K562 (cell line): ENCODE results near the gene LRMDA. TPM values are rescaled to one million over a fixed set of nuclear protein-coding genes. Genes with fewer than 3 reads are reported as not detected.
A peak's percentile ranks its signal among the peaks of the same experiment; 100 is the strongest.

ENCODE experiments used
- ARID4B ChIP-seq: sonication (generic); formaldehyde crosslinking; IDR thresholded peaks from 2 replicates; pipeline ENCODE4 v1.8.0; 2022; ENCODE audit warnings: mild to moderate bottlenecking, missing genetic modification reagents
- C11orf30 ChIP-seq: fragments of 450-650 bp; IDR thresholded peaks from 2 replicates; pipeline ENCODE4 v1.6.1; 2016; ENCODE audit warnings: low read depth, mild to moderate bottlenecking
- E2F1 ChIP-seq: sonication (generic); formaldehyde crosslinking; IDR thresholded peaks from 2 replicates; pipeline ENCODE4 v1.8.1; 2023; ENCODE audit warnings: mild to moderate bottlenecking, missing genetic modification reagents, moderate library complexity
- FOXJ2 ChIP-seq: fragments of 200-800 bp; sonication (Bioruptor generic); IDR thresholded peaks from 2 replicates; pipeline ENCODE4 v1.6.1; 2016; ENCODE audit warnings: missing genetic modification characterization, missing compliant biosample characterization
- KDM1A ChIP-seq, 2 experiments: fragments of 450-650 bp; IDR thresholded peaks; 2 replicates each; pipeline ENCODE4 v1.6.1; 2016; ENCODE audit warnings: mild to moderate bottlenecking in 2 of 2
- MAFG ChIP-seq: fragments of 450-650 bp; conservative IDR thresholded peaks from 2 replicates; pipeline ENCODE4 v1.6.1; 2016; ENCODE audit warnings: missing genetic modification characterization, missing compliant biosample characterization
- MAFK ChIP-seq: IDR thresholded peaks from 2 replicates; pipeline ENCODE4 v1.6.1; 2011; ENCODE audit warnings: low read length, improper control_type of control experiment
- MEF2D ChIP-seq: conservative IDR thresholded peaks from 2 replicates; pipeline ENCODE4 v1.6.1; 2016; ENCODE audit warnings: low read depth, missing genetic modification characterization, missing compliant biosample characterization
- MEIS2 ChIP-seq: fragments of 450-650 bp; IDR thresholded peaks from 2 replicates; pipeline ENCODE4 v1.6.1; 2014; ENCODE audit warnings: mild to moderate bottlenecking; ENCODE audit not compliant: partially characterized antibody
- MIER1 ChIP-seq: fragments of 450-650 bp; IDR thresholded peaks from 2 replicates; pipeline ENCODE4 v1.6.1; 2016; ENCODE audit warnings: antibody characterized with exemption, mild to moderate bottlenecking, low read depth
- PKNOX1 ChIP-seq: fragments of 450-650 bp; IDR thresholded peaks from 2 replicates; pipeline ENCODE4 v1.6.1; 2016
- POLR3G ChIP-seq: IDR thresholded peaks from 2 replicates; pipeline ENCODE4 v1.6.1; 2011; ENCODE audit not compliant: insufficient read length, insufficient replicate concordance; ENCODE audit errors: extremely low read depth
- RBFOX2 ChIP-seq: fragments of 200-400 bp; formaldehyde crosslinking; IDR thresholded peaks from 2 replicates; pipeline ENCODE4 v1.6.1; 2017; ENCODE audit warnings: low read depth, mild to moderate bottlenecking, low read length, moderate library complexity
- RBM14 ChIP-seq: fragments of 200-400 bp; formaldehyde crosslinking; IDR thresholded peaks from 2 replicates; pipeline ENCODE4 v1.6.1; 2018; ENCODE audit warnings: low read depth, mild to moderate bottlenecking, low read length, moderate library complexity, borderline replicate concordance; ENCODE audit not compliant: insufficient read depth
- RCOR1 ChIP-seq, 2 experiments: IDR thresholded peaks; 2 replicates each; pipeline ENCODE4 v1.6.1; 2012; ENCODE audit warnings: low read depth in 2 of 2, low read length in 2 of 2, borderline replicate concordance in 1 of 2, improper control_type of control experiment in 1 of 2
- SLC30A9 ChIP-seq: fragments of 250-450 bp; sonication (Bioruptor Pico); IDR thresholded peaks from 2 replicates; pipeline ENCODE4 v1.8.0; 2022; ENCODE audit warnings: mild to moderate bottlenecking, moderate library complexity
- XRCC5 ChIP-seq: fragments of 200-400 bp; formaldehyde crosslinking; IDR thresholded peaks from 2 replicates; pipeline ENCODE4 v1.6.1; 2017; ENCODE audit warnings: low read depth, mild to moderate bottlenecking, low read length
- ZBTB43 ChIP-seq: sonication (generic); formaldehyde crosslinking; IDR thresholded peaks from 2 replicates; pipeline ENCODE4 v1.8.0; 2023; ENCODE audit warnings: mild to moderate bottlenecking, missing genetic modification reagents
- ZFP36 ChIP-seq: fragments of 150-350 bp; IDR thresholded peaks from 2 replicates; pipeline ENCODE4 v1.6.1; 2018; ENCODE audit warnings: low read length, low read depth; ENCODE audit not compliant: partially characterized antibody
- ZNF134 ChIP-seq: fragments of 250-450 bp; sonication (Bioruptor Pico); conservative IDR thresholded peaks from 2 replicates; pipeline ENCODE4 v1.4.0; 2020
- ZNF175 ChIP-seq: fragments of 200-800 bp; sonication (Bioruptor generic); IDR thresholded peaks from 2 replicates; pipeline ENCODE4 v1.6.1; 2016; ENCODE audit warnings: low read depth, mild to moderate bottlenecking, missing genetic modification characterization, missing compliant biosample characterization
- ZNF24 ChIP-seq: fragments of 450-650 bp; IDR thresholded peaks from 2 replicates; pipeline ENCODE4 v1.6.1; 2016
- ZNF316 ChIP-seq: fragments of 450-650 bp; IDR thresholded peaks from 2 replicates; pipeline ENCODE4 v1.6.1; 2016
- ZNF584 ChIP-seq: fragments of 200-800 bp; sonication (Bioruptor generic); IDR thresholded peaks from 2 replicates; pipeline ENCODE4 v1.6.1; 2016; ENCODE audit warnings: low read depth, mild to moderate bottlenecking, missing genetic modification characterization, missing compliant biosample characterization
- polyA plus RNA-seq, 8 experiments: library from polyadenylated mRNA; depleted of rRNA in 4 of 8; stranded (reverse) in 5 of 8; unstranded in 3 of 8; fragments of >200 nt; fragmentation: Nextera tagmentation in 2 of 8; fragmentation: Illumina TruSeq in 1 of 8; extraction: Ambion mirVana in 2 of 8; extraction: Trizol in 1 of 8; gene quantifications; 2 replicates each; pipeline versions ENCODE4 v1.2.1 to v1.2.3, GENCODE V29; 2011 to 2014; ENCODE audit warnings: inconsistent platforms in 1 of 8, missing spikeins in 1 of 8
- total RNA-seq, 7 experiments: library from RNA; depleted of rRNA in 6 of 7; stranded (reverse); fragments of >200 nt in 6 of 7; fragmentation: Illumina TruSeq in 2 of 7; extraction: Trizol in 2 of 7; gene quantifications; 2 replicates each; pipeline versions ENCODE4 v1.2.1 to v1.2.3, GENCODE V29; 2011 to 2021; ENCODE audit warnings: low replicate concordance in 1 of 7

Gene LRMDA
- total and polyA plus RNA-seq, 9 of the 15 experiments (the other 6 are each of a cell fraction or from before 2014, with no cell fraction given) = 0.25 TPM; not detected in 8

- no peak for TF ChIP-seq MEIS2
- peak; percentile 97 for TF ChIP-seq MAFK
- no peak for TF ChIP-seq PKNOX1
- TF ChIP-seq ZNF584 (CRISPR knock-in tag) = no peak
- no peak for TF ChIP-seq ZNF24
- TF ChIP-seq ZNF316 = peak; percentile 96
- TF ChIP-seq ZNF134 (CRISPR knock-in tag) = no peak
- TF ChIP-seq RBFOX2 = no peak
- TF ChIP-seq MEF2D = no peak
- no peak for TF ChIP-seq ZFP36
- TF ChIP-seq ZBTB43 (CRISPR knock-in tag) = no peak
- no peak for TF ChIP-seq POLR3G
- no peak for TF ChIP-seq RBM14
- TF ChIP-seq RCOR1 (IDR thresholded peaks at IDR 0.05; ENCODE audit: borderline replicate concordance in 1 of 2, low read depth in 2 of 2, low read length in 2 of 2) = no peak
- TF ChIP-seq XRCC5 = no peak
- no peak for TF ChIP-seq KDM1A (IDR thresholded peaks at IDR 0.05)
- no peak for TF ChIP-seq ZNF175 (CRISPR knock-in tag)
- no peak for TF ChIP-seq MIER1
- TF ChIP-seq ARID4B (CRISPR knock-in tag) = no peak
- TF ChIP-seq SLC30A9 (CRISPR knock-in tag) = no peak
- peak; percentile 87 for TF ChIP-seq C11orf30
- TF ChIP-seq MAFG = peak; percentile 93
- no peak for TF ChIP-seq FOXJ2
- TF ChIP-seq E2F1 (CRISPR knock-in tag) = no peak
These were observed 5.5 kb downstream of the LRMDA start (continued) for GRCh38 chr10:75436896-75437295.
